Tibial nerve (tissue), 4 donors: ENCODE results near the gene CNTNAP4. TPM values are rescaled to one million over a fixed set of nuclear protein-coding genes. Genes with fewer than 3 reads are reported as not detected.

Experiments used
- DNase-seq, 2 donors: peaks; one replicate each; pipeline ENCODE4 v3.0.0-alpha.2; 2019; ENCODE audit warnings: low spot score in 2 of 2
- H3K27ac ChIP-seq, 4 donors: fragments of 200-600 bp; sonication (generic) in 3 of 4; one replicate each; pipeline ENCODE4 v1.5.1; 2017 to 2019; ENCODE audit warnings: mild to moderate bottlenecking in 1 of 4
- H3K27me3 ChIP-seq, 2 donors: fragments of 200-600 bp; sonication (generic) in 1 of 2; one replicate each; pipeline versions ENCODE4 v1.5.1 to v1.6.0; 2017 to 2019
- H3K36me3 ChIP-seq, 3 donors: fragments of 200-600 bp; sonication (generic); one replicate each; pipeline ENCODE4 v1.5.1; 2018 to 2019
- H3K4me1 ChIP-seq, 4 donors: fragments of 200-600 bp; sonication (generic) in 3 of 4; one replicate each; pipeline ENCODE4 v1.5.1; 2017 to 2019
- H3K4me3 ChIP-seq, 4 donors: fragments of 200-600 bp; sonication (generic) in 3 of 4; one replicate each; pipeline ENCODE4 v1.5.1; 2017 to 2019; ENCODE audit warnings: mild to moderate bottlenecking in 1 of 4, moderate library complexity in 1 of 4
- H3K9me3 ChIP-seq, 4 donors: fragments of 200-600 bp; sonication (generic) in 3 of 4; one replicate each; pipeline ENCODE4 v1.5.1; 2017 to 2019
- CTCF ChIP-seq, 5 experiments: fragments of 200-600 bp in 3 of 5; fragments of 450-650 bp in 2 of 5; sonication (generic) in 3 of 5; IDR thresholded peaks; one replicate each; pipeline ENCODE4 v1.5.1; 2016 to 2019; ENCODE audit warnings: antibody characterized with exemption in 5 of 5, mild to moderate bottlenecking in 3 of 5, moderate library complexity in 2 of 5
- EP300 ChIP-seq, 2 donors: sonication (generic); formaldehyde crosslinking; IDR thresholded peaks; one replicate each; pipeline ENCODE4 v1.6.1; 2017; ENCODE audit warnings: antibody characterized with exemption in 2 of 2, mild to moderate bottlenecking in 1 of 2
- POLR2A ChIP-seq, 2 donors: fragments of 450-650 bp; IDR thresholded peaks; one replicate each; pipeline ENCODE4 v1.6.1; 2017; ENCODE audit warnings: antibody characterized with exemption in 2 of 2, mild to moderate bottlenecking in 2 of 2, moderate library complexity in 2 of 2
- WGBS, 2 donors: methylation state at CpG; one replicate each; pipeline ENCODE4 v1.1.5; 2018; 5-methylcytosine and 5-hydroxymethylcytosine counted together
- total RNA-seq, 4 donors: library from RNA; depleted of rRNA; stranded (reverse); fragments of >200 nt; gene quantifications; one replicate each; pipeline ENCODE4 v1.1.0, GENCODE V29; 2016

Gene CNTNAP4
- total RNA-seq, 4 donors from 2014 or later = 0.22 to 0.30 TPM; not detected in 2

DNA sequence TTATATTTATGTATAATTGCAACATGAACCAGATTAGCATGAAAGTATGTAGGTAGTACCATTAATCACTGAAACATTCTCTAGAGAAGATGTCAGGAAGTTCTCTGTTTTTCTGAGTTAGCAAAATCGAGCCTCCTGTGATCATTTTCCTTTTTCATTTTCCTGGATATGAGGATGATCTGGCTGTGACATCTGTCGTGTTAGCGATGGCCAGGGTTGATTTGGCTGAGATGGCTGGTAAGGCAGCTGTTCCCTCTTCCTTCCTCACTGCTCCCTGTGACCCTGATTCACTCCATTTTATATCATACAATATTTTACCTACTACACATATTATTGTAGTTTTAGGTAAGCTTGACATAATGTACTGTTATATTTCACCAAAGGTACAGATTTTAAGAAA is 10.3 kb downstream of the CNTNAP4 start:
- 53 to 72% methylated on average over 3 of the region's 3 CpGs for WGBS, 2 donors
- TF ChIP-seq CTCF (IDR thresholded peaks at IDR 0.05) = no peak
- TF ChIP-seq EP300 (IDR thresholded peaks at IDR 0.05) = no peak
- no peak for TF ChIP-seq POLR2A (IDR thresholded peaks at IDR 0.05)
- H3K27me3 ChIP-seq = no peaks in the 10 kb centered on the region
- H3K9me3 ChIP-seq = no peaks in the 10 kb centered on the region
- H3K4me1 ChIP-seq = no peaks in the 10 kb centered on the region
- no peak for DNase-seq
- H3K27ac ChIP-seq = no peak overlapping the region
- no peak overlapping the region for H3K4me3 ChIP-seq
- no peaks in the 10 kb centered on the region for H3K36me3 ChIP-seq

GRCh38 chr16:76292218-76292617 is 15.0 kb downstream of the CNTNAP4 start:
- TF ChIP-seq CTCF (IDR thresholded peaks at IDR 0.05) (no peak), EP300 (IDR thresholded peaks at IDR 0.05) (no peak), POLR2A (IDR thresholded peaks at IDR 0.05) (no peak)
- H3K4me3 ChIP-seq = no peak overlapping the region
- no peak for DNase-seq
- H3K4me1 ChIP-seq = peaks cover 0 to 4% (median 0%) of the 10 kb centered on the region in 4 donors
- 71 to 78% methylated on average over 5 of the region's 5 CpGs for WGBS, 2 donors
- no peaks in the 10 kb centered on the region for H3K27me3 ChIP-seq
- H3K36me3 ChIP-seq = no peaks in the 10 kb centered on the region
- no peaks in the 10 kb centered on the region for H3K9me3 ChIP-seq
- no peak overlapping the region for H3K27ac ChIP-seq

DNA sequence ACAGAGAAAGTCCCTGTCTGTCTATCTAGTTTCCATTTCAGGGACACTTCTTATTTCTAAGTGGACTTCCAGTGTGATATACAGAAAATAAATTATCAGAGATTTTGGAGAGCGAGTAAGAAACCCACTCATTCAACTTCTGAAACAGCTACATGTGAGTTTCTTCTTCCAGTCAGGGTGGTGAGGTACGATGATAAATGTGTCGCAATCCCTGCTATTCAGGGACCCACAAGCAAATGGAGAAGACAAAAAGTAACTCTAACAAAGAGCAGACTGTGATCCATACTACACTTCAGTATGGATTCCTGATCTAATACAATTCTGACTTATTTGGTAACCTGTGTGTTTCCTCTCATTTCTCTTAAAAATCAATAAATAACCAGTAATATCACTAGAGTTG is 16.8 kb downstream of the CNTNAP4 start:
- WGBS, 2 donors = 79 to 83% methylated on average over 3 of the region's 3 CpGs
- Histone ChIP-seq H3K4me1 (peaks cover 0 to 4% (median 0%) of the 10 kb centered on the region in 4 donors), H3K9me3 (no peaks in the 10 kb centered on the region), H3K4me3 (no peak overlapping the region), H3K27ac (no peak overlapping the region), H3K27me3 (no peaks in the 10 kb centered on the region), H3K36me3 (no peaks in the 10 kb centered on the region)
- DNase-seq = no peak
- no peak for TF ChIP-seq POLR2A (IDR thresholded peaks at IDR 0.05)
- no peak for TF ChIP-seq CTCF (IDR thresholded peaks at IDR 0.05)
- TF ChIP-seq EP300 (IDR thresholded peaks at IDR 0.05) = no peak

- Histone ChIP-seq H3K9me3 (no peaks in the 10 kb centered on the region), H3K4me1 (peaks cover 0 to 4% (median 0%) of the 10 kb centered on the region in 4 donors), H3K27ac (no peak overlapping the region), H3K4me3 (no peak overlapping the region), H3K36me3 (no peaks in the 10 kb centered on the region), H3K27me3 (no peaks in the 10 kb centered on the region)
- TF ChIP-seq EP300 (IDR thresholded peaks at IDR 0.05) (no peak), CTCF (IDR thresholded peaks at IDR 0.05) (no peak), POLR2A (IDR thresholded peaks at IDR 0.05) (no peak)
- WGBS, 2 donors = 92 to 96% methylated on average over 3 of the region's 3 CpGs
- DNase-seq = no peak
These were observed 17.4 kb downstream of the CNTNAP4 start for GRCh38 chr16:76294396-76295214.

DNA sequence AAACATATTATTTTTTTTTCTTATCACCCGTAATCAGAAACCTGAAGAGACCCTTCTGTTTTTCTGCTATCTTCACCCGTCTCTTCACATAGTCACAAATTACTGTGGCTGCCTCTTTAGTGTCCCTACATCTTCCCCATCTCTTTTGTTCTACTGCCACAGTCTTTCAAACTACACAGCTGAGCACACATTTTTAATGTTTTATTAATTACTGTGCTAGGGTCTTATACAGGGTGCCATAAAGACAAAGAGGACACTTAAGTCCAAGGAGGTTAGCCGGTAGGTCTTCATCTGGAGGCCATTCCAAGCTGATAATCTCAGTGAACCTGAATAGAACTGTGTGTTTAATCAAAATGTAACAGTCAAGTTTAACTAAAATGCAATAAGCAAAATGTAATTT is 20.7 kb downstream of the CNTNAP4 start:
- TF ChIP-seq CTCF (IDR thresholded peaks at IDR 0.05) (no peak), POLR2A (IDR thresholded peaks at IDR 0.05) (no peak), EP300 (IDR thresholded peaks at IDR 0.05) (no peak)
- no peaks in the 10 kb centered on the region for H3K9me3 ChIP-seq
- WGBS, 2 donors = 85 to 86% methylated on average over 3 of the region's 3 CpGs

More for the DNA sequence above, 20.7 kb downstream of the CNTNAP4 start:
- Histone ChIP-seq H3K27ac (no peak overlapping the region), H3K4me1 (peaks cover 0 to 4% (median 0%) of the 10 kb centered on the region in 4 donors), H3K27me3 (no peaks in the 10 kb centered on the region), H3K36me3 (no peaks in the 10 kb centered on the region), H3K4me3 (no peak overlapping the region)
- no peak for DNase-seq
